Measurements from ENCODE around the gene GRIK4.

Gene GRIK4

DNA sequence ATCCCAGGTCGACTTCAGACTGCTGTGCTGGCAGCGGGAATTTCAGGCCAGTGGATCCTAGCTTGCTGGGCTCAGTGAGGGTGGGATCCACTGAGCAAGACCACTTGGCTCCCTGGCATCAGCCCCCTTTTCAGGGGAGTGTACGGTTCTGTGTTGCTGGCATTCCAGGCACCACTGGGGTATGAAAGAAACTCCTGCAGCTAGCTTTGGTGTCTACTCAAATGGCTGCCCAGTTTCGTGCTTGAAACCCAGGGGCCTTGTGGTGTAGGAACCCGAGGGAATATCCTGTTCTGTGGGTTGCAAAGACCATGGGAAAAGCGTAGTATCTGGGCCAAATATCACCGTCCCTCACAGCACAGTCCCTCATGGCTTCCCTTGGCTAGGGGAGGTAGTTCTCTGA is 254.8 kb downstream of the GRIK4 start:
- no peaks in the 10 kb centered on the region for H3K9me3 ChIP-seq (ENCODE audit: control insufficient read depth in 2 of 2, low read length in 2 of 2)

DNA sequence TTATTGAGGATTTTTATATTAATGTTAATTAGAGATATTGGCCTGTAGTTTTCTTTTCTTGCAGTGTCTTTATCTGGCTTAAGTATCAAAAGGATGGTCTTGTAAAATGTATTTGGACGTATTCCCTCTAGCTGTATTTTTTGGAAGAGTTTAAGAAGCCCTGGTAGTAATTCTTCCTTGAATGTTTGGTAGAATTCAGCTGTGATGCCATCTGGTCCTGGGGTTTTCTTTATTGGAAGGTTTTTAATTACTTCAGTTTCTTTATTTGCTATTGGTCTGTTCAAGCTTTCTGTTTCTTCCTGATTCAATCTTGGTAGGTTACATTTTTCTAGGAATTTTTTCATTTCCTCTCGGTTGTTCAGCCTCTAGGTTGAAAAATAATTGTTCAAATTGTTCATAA is 257.4 kb downstream of the GRIK4 start:
- no peaks in the 10 kb centered on the region for H3K36me3 ChIP-seq (ENCODE audit: control insufficient read depth in 2 of 2, insufficient read depth in 2 of 2, low read length in 2 of 2)
- no peak overlapping the region for H3K9ac ChIP-seq (ENCODE audit: low read depth in 1 of 2, low read length in 2 of 2)
- H3K27me3 ChIP-seq (ENCODE audit: control insufficient read depth in 2 of 2, insufficient read depth in 2 of 2, low read length in 2 of 2) = no peaks in the 10 kb centered on the region
- no peak overlapping the region for H3K4me3 ChIP-seq (ENCODE audit: low read length in 2 of 2)
- H3K4me1 ChIP-seq (ENCODE audit: control insufficient read depth in 2 of 2, insufficient read depth in 2 of 2, low read length in 2 of 2) = no peaks in the 10 kb centered on the region
- no peak overlapping the region for H3K27ac ChIP-seq (ENCODE audit: low read depth in 2 of 2, low read length in 2 of 2)
- peaks cover 0 to 1% of the 10 kb centered on the region in 2 donors for H3K9me3 ChIP-seq (ENCODE audit: control insufficient read depth in 2 of 2, low read length in 2 of 2)

More for the DNA sequence above, 254.8 kb downstream of the GRIK4 start:
- H3K4me1 ChIP-seq (ENCODE audit: control insufficient read depth in 2 of 2, insufficient read depth in 2 of 2, low read length in 2 of 2) = no peaks in the 10 kb centered on the region
- no peak overlapping the region for H3K27ac ChIP-seq (ENCODE audit: low read depth in 2 of 2, low read length in 2 of 2)
- no peak overlapping the region for H3K9ac ChIP-seq (ENCODE audit: low read depth in 1 of 2, low read length in 2 of 2)
- no peak overlapping the region for H3K4me3 ChIP-seq (ENCODE audit: low read length in 2 of 2)
- H3K27me3 ChIP-seq (ENCODE audit: control insufficient read depth in 2 of 2, insufficient read depth in 2 of 2, low read length in 2 of 2) = no peaks in the 10 kb centered on the region
- H3K36me3 ChIP-seq (ENCODE audit: control insufficient read depth in 2 of 2, insufficient read depth in 2 of 2, low read length in 2 of 2) = no peaks in the 10 kb centered on the region

DNA sequence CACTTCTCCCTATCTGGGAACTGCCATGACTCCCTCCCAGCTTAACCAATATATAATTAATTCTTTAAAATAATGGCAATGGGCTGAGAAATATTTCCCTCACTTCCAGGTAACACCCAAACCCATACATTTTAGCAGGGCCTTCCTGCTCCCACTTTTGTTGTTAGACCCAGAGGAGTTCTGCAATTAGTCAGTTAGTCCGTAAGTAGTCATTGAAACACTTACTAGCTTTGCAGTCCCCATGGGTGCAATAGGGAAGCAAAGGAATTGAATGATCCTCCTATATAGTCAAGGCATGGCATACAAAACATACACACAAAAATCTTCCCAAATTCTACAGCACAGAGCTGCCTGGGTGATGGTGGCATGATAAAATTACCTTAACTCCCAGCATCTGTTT is 258.4 kb downstream of the GRIK4 start:
- Histone ChIP-seq H3K4me1 (ENCODE audit: control insufficient read depth in 2 of 2, insufficient read depth in 2 of 2, low read length in 2 of 2) (no peaks in the 10 kb centered on the region), H3K9me3 (ENCODE audit: control insufficient read depth in 2 of 2, low read length in 2 of 2) (peaks cover 0 to 2% of the 10 kb centered on the region in 2 donors), H3K36me3 (ENCODE audit: control insufficient read depth in 2 of 2, insufficient read depth in 2 of 2, low read length in 2 of 2) (no peaks in the 10 kb centered on the region), H3K27ac (ENCODE audit: low read depth in 2 of 2, low read length in 2 of 2) (no peak overlapping the region), H3K27me3 (ENCODE audit: control insufficient read depth in 2 of 2, insufficient read depth in 2 of 2, low read length in 2 of 2) (no peaks in the 10 kb centered on the region), H3K4me3 (ENCODE audit: low read length in 2 of 2) (no peak overlapping the region), H3K9ac (ENCODE audit: low read depth in 1 of 2, low read length in 2 of 2) (no peak overlapping the region)

DNA sequence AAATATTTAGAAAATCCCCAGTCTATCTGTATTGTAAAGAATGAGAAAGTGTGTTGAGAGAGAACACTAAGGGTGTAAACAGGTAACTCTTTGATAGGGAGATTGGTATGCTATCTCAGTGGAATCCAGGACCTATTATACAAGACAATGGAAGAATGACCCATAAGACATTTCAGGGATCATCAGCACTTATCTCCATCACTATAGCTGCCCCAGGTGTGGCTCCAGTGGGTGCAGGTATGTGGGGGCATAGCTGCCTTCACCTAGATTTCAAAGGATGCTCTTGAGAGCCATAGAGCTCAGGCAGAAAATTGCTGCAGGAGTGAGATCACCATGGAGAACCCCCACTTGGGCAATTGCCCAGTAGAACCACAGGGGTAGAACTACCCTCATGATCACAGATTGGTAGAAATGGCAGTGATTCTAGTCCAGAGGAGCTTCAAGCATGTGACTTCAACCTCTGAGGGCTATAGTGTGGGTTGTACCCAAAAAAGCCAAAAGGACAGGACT is 260.1 kb downstream of the GRIK4 start:
- no peaks in the 10 kb centered on the region for H3K4me1 ChIP-seq (ENCODE audit: control insufficient read depth in 2 of 2, insufficient read depth in 2 of 2, low read length in 2 of 2)
- H3K27me3 ChIP-seq (ENCODE audit: control insufficient read depth in 2 of 2, insufficient read depth in 2 of 2, low read length in 2 of 2) = no peaks in the 10 kb centered on the region
- H3K36me3 ChIP-seq (ENCODE audit: control insufficient read depth in 2 of 2, insufficient read depth in 2 of 2, low read length in 2 of 2) = no peaks in the 10 kb centered on the region
- no peak overlapping the region for H3K9ac ChIP-seq (ENCODE audit: low read depth in 1 of 2, low read length in 2 of 2)
- H3K4me3 ChIP-seq (ENCODE audit: low read length in 2 of 2) = no peak overlapping the region
- peaks cover 0 to 2% of the 10 kb centered on the region in 2 donors for H3K9me3 ChIP-seq (ENCODE audit: control insufficient read depth in 2 of 2, low read length in 2 of 2)
- no peak overlapping the region for H3K27ac ChIP-seq (ENCODE audit: low read depth in 2 of 2, low read length in 2 of 2)

DNA sequence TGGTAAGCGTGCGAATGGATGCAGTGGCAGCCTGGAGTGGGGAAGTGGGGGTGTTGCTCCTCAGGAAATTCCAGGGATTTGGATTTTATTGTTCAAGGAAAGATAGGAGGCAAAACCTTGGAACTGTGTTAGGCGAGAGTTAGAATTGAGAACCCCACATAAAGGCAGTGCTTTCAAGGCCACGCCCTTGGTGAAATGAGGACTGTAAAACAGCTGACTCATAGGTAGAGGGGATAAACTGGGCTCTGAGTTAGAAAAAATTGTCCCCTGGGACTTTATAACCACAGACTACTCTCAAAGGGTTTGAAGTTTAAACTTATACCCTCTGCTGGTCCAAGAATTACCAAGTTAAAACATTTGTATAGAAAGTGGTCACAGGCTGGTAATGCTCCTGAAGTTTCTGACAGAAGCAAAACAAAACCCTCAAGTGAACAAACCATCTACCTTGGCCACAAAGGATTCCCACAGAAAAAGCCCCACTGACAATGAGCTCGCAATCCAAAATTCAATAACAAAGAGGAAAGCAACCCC is 262.0 kb downstream of the GRIK4 start:
- Histone ChIP-seq H3K4me3 (ENCODE audit: low read length in 2 of 2) (no peak overlapping the region), H3K27ac (ENCODE audit: low read depth in 2 of 2, low read length in 2 of 2) (no peak overlapping the region), H3K36me3 (ENCODE audit: control insufficient read depth in 2 of 2, insufficient read depth in 2 of 2, low read length in 2 of 2) (no peaks in the 10 kb centered on the region), H3K9me3 (ENCODE audit: control insufficient read depth in 2 of 2, low read length in 2 of 2) (peaks cover 0 to 2% of the 10 kb centered on the region in 2 donors), H3K4me1 (ENCODE audit: control insufficient read depth in 2 of 2, insufficient read depth in 2 of 2, low read length in 2 of 2) (no peaks in the 10 kb centered on the region), H3K9ac (ENCODE audit: low read depth in 1 of 2, low read length in 2 of 2) (no peak overlapping the region), H3K27me3 (ENCODE audit: control insufficient read depth in 2 of 2, insufficient read depth in 2 of 2, low read length in 2 of 2) (no peaks in the 10 kb centered on the region)

DNA sequence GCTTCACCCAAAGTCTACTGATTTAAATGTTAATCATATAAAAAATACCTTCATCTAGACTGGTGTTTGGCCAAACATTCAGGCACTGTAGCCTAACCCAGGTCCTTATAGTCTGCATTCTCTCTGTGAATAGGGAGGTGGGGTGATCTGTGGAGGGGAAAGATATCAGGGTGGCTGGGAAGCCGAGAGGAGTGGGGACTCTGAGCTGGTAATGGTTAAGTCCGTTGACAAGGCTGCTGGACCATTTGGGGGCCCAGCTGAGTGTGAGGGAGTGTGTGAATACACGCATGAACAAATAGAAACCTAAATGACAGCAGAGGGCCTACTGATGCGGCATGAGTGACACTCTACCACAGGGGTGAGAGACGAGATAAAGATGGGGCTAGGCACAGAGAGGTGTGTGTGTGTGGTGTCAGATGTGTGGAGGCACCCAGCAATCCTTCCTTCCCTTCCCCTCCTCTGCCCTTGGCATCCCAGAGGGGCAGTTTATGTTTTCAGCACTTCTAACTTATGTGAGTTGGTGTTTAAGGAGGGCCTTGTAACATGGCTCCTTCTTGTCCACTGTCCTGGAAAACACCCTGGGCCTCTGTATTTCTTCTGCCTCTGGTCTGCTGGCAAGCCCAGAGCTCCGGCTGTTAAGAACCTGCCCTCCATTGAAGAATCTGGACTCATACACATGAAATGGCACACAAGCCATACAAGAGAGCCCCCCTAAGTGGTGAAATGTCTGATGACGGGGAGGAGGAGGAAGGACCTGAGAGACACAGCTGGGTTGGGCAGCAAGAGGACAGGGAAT is 263.2 kb downstream of the GRIK4 start:
- Histone ChIP-seq H3K4me1 (ENCODE audit: control insufficient read depth in 2 of 2, insufficient read depth in 2 of 2, low read length in 2 of 2) (no peaks in the 10 kb centered on the region), H3K9ac (ENCODE audit: low read depth in 1 of 2, low read length in 2 of 2) (no peak overlapping the region), H3K27me3 (ENCODE audit: control insufficient read depth in 2 of 2, insufficient read depth in 2 of 2, low read length in 2 of 2) (no peaks in the 10 kb centered on the region), H3K27ac (ENCODE audit: low read depth in 2 of 2, low read length in 2 of 2) (no peak overlapping the region), H3K9me3 (ENCODE audit: control insufficient read depth in 2 of 2, low read length in 2 of 2) (peaks cover 0 to 2% of the 10 kb centered on the region in 2 donors), H3K4me3 (ENCODE audit: low read length in 2 of 2) (no peak overlapping the region), H3K36me3 (ENCODE audit: control insufficient read depth in 2 of 2, insufficient read depth in 2 of 2, low read length in 2 of 2) (no peaks in the 10 kb centered on the region)

DNA sequence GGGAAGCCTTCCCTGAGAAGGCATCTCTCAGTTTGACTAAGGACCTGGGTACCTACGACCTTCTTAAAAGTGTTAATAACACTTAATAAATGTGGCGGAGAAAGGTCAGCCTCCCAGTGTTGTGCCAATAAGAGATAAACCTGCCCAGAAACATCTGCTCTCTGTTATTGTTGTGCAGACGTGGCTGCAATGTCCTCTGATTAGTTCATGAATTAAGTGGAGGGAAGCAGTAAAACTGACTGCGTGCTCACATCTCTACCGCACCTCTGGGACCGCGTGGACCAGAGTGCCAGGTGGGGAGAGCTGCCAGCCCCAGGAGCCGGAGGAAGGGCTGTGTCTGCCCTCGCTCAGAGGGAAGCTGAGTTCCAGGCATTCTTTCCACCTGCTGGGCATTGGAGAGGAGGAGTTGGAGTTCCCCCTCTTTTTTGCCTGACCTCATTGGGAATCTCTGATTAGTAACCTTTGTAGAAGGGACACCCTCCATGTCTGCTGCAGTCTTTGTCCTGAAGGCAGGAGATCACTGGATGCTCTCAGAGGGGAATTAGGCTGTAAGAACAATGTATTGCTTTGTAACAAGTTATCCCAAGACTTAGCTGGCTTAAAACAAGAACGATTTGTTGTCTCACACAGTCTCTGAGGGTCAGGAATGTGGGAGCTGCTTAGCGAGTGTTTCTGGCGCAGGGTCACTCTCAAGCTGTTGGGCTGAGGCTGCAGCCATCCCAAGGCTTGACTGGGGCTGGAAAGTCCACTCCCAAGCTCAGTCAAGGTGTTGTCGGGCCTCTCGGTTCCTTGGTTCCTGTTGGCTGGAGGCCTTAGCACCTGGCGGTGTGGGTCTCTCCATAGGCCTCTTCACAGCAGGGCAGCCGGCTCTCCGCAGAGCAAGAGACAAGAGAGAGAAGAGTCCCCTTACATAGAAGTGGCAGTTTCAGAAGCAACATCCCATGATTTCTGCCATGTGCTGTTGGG is 264.7 kb downstream of the GRIK4 start:
- no peak overlapping the region for H3K4me3 ChIP-seq (ENCODE audit: low read length in 2 of 2)

DNA sequence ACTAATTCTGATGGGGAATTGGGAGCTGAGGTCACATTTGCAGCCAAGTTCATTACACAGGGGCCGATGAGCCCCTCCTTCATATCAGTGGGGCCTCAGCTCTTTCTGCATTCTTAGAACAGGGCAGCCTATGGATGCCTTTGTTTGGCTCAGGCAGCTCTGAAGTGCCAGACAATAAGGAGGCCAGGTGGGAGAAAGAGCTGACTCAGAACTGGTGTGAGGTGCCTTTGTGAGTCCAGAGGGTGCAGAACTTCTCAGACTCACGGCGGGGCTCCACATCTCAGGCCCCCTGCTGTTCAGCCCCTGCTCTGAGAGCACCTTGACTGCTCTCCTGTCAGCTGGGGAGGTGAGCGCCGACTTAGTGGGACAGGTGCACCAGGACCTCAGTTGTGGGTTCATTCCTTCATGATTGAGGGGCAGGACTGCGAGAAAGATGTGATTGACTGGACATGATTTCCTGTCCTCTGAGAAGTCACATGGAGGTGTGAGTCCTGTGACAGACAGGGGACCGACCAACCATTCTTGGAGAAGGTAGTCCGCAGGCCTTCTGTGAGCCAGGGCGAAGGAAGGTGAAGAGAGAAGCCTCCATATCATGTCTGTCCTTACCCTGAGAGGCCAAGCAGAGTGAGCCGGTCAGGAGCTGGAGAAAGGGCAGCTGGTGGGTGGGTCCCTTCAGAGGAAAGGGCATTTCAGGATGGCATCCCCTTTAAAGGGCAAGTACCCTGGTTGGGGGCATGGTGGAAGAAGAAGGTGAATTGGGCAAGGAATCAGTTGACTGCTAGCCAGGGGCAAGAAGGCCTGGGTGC is 267.3 kb downstream of the GRIK4 start:
- H3K9ac ChIP-seq (ENCODE audit: low read depth in 1 of 2, low read length in 2 of 2) = no peak overlapping the region
- no peak overlapping the region for H3K4me3 ChIP-seq (ENCODE audit: low read length in 2 of 2)
- H3K27ac ChIP-seq (ENCODE audit: low read depth in 2 of 2, low read length in 2 of 2) = no peak overlapping the region
- H3K4me1 ChIP-seq (ENCODE audit: control insufficient read depth in 2 of 2, insufficient read depth in 2 of 2, low read length in 2 of 2) = no peaks in the 10 kb centered on the region
- no peaks in the 10 kb centered on the region for H3K36me3 ChIP-seq (ENCODE audit: control insufficient read depth in 2 of 2, insufficient read depth in 2 of 2, low read length in 2 of 2)
- H3K27me3 ChIP-seq (ENCODE audit: control insufficient read depth in 2 of 2, insufficient read depth in 2 of 2, low read length in 2 of 2) = no peaks in the 10 kb centered on the region
- peaks cover 0 to under 1% of the 10 kb centered on the region in 2 donors for H3K9me3 ChIP-seq (ENCODE audit: control insufficient read depth in 2 of 2, low read length in 2 of 2)

More for the DNA sequence above, 264.7 kb downstream of the GRIK4 start:
- H3K36me3 ChIP-seq (ENCODE audit: control insufficient read depth in 2 of 2, insufficient read depth in 2 of 2, low read length in 2 of 2) = no peaks in the 10 kb centered on the region
- H3K27me3 ChIP-seq (ENCODE audit: control insufficient read depth in 2 of 2, insufficient read depth in 2 of 2, low read length in 2 of 2) = no peaks in the 10 kb centered on the region
- H3K4me1 ChIP-seq (ENCODE audit: control insufficient read depth in 2 of 2, insufficient read depth in 2 of 2, low read length in 2 of 2) = no peaks in the 10 kb centered on the region
- H3K9me3 ChIP-seq (ENCODE audit: control insufficient read depth in 2 of 2, low read length in 2 of 2) = peaks cover 0 to 2% of the 10 kb centered on the region in 2 donors
- no peak overlapping the region for H3K27ac ChIP-seq (ENCODE audit: low read depth in 2 of 2, low read length in 2 of 2)
- H3K9ac ChIP-seq (ENCODE audit: low read depth in 1 of 2, low read length in 2 of 2) = no peak overlapping the region

DNA sequence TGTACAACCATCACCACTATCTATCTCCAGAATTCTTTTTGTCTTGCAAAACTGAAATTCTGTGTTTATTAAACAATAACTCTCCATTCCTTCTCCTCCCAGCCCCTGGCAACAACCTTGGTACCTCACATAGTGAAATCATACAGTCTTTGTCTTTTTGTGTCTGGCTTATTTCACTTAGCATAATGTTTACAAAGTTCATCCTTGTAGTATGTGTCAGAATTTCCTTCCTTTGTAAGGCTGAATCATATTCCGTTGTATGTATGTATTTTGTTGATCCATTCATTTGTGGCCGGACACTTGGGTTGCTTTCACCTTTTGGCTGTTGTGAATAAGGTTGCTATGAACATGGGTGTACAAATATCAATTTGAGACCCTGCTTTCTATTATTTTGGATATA is 268.7 kb downstream of the GRIK4 start:
- no peaks in the 10 kb centered on the region for H3K9me3 ChIP-seq (ENCODE audit: control insufficient read depth in 2 of 2, low read length in 2 of 2)
- no peaks in the 10 kb centered on the region for H3K27me3 ChIP-seq (ENCODE audit: control insufficient read depth in 2 of 2, insufficient read depth in 2 of 2, low read length in 2 of 2)
- no peak overlapping the region for H3K9ac ChIP-seq (ENCODE audit: low read depth in 1 of 2, low read length in 2 of 2)
- no peaks in the 10 kb centered on the region for H3K4me1 ChIP-seq (ENCODE audit: control insufficient read depth in 2 of 2, insufficient read depth in 2 of 2, low read length in 2 of 2)
- no peak overlapping the region for H3K4me3 ChIP-seq (ENCODE audit: low read length in 2 of 2)
- H3K36me3 ChIP-seq (ENCODE audit: control insufficient read depth in 2 of 2, insufficient read depth in 2 of 2, low read length in 2 of 2) = no peaks in the 10 kb centered on the region
- H3K27ac ChIP-seq (ENCODE audit: low read depth in 2 of 2, low read length in 2 of 2) = no peak overlapping the region

Data from mucosa of rectum (tissue), 2 donors.